Stimulated activated CD4-positive, alpha-beta T cell treated with anti-CD3 and anti-CD28 coated beads, Interleukin-12 subunit alpha, Interleukin-12 subunit beta, amount 100 ng/mL, for 48 hours (primary cell): ENCODE measurements around the gene KRTAP5-10.
"Not testable (repeated sequence)": the region's sequence is repeated elsewhere in the genome, so short reads cannot be mapped to it uniquely, and the experiment has no call there.

Experiments
- DNase-seq, 3 donors: peaks; one replicate each; pipeline ENCODE4 v3.0.0-alpha.2; 2020; ENCODE audit warnings: low read depth in 2 of 3, low spot score in 1 of 3

The KRTAP5-10 gene

DNA sequence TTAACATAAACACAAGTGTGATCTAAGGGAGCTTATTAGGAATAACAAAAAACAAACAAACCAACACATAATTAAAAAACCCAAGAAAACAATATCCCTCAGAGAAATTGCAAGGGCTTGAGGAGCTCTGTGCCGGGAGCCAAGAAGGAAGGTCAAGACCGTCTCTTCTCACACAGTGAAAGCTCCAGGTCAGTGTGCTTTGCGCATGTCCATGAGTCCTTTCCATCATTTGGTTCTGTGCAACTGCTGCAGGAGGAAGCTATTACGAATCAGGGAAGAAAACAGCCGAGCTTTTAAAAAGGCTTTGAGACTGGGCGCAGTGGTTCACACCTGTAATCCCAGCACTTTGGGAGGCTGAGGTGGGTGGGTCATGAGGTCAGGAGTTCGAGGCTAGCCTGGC is 23.0 kb upstream of the KRTAP5-10 start:
- no peak for DNase-seq

GRCh38 chr11:71542879-71543777 is 22.2 kb upstream of the KRTAP5-10 start:
- peak in 2 of 3 donors; percentile 0 to 2 for DNase-seq

- no peak for DNase-seq
Observed at GRCh38 chr11:71543866-71544265, 21.5 kb upstream of the KRTAP5-10 start.

DNA sequence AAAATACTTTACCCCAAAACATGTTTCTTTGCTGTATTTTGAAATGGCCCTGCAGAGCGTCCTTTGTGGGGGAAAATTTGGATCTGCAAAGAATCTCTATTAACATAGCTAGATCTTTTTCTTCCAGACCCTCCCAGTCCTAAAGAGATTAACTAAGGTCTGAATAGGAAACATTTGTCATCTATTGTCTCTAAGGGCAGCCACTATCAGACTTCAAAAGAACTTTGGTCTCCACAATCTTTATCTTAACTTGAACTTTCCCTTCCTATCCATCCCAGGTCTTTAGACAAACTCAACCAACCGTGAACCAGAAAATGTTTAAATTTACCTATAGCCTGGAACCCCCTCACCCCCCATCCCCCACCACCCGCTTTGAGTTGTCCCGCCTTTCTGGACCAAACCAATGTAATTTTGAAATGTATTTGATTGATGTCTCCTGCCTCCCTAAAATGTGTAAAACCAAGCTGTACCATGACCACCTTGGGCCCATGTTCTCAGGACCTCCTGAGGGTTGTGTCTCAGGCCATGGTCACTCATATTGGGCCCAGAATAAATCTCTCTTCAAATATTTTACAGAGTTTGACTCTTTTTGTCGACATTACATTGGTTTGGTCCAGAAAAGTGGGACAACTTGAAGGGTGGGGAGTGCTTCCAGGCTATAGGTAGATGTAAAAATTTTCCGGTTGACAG is 20.7 kb upstream of the KRTAP5-10 start:
- no peak for DNase-seq

- DNase-seq, result no peak
Observed at GRCh38 chr11:71545405-71545966, 19.9 kb upstream of the KRTAP5-10 start.

DNA sequence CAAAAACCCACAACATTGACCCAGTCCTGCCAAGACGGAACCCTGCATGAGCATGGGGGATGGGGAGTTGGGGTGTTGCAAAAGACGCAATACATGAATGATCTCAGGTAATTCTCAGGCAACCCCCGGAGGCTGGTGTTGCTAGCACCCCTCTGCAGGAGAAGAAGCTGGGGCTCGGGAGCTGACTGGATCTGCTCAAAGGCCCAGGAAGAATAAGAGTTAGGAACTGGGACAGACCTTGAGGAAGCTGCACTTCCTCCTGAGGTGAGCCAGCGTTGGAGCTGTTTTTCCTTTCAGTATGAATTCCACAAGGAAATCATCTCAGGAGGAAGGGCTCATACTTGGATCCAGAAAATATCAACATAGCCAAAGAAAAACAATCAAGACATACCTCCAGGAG is 17.2 kb upstream of the KRTAP5-10 start, which contains the start of gene KRTAP5-9:
Gene KRTAP5-9 (plus strand): TSS at position 301 of the 400 bp plus-strand sequence. CDS start 238 bp downstream, outside the sequence.
- no peak for DNase-seq

- no peak for DNase-seq
Observed at GRCh38 chr11:71548716-71549151, 16.6 kb upstream of the KRTAP5-10 start.

GRCh38 chr11:71551711-71552110 is 13.7 kb upstream of the KRTAP5-10 start:
- DNase-seq, result no peak

- DNase-seq, result no peak
Observed at GRCh38 chr11:71554996-71555395, 10.4 kb upstream of the KRTAP5-10 start.

GRCh38 chr11:71555508-71555907 is 9.9 kb upstream of the KRTAP5-10 start:
- no peak for DNase-seq

- DNase-seq, result no peak
Observed at GRCh38 chr11:71556018-71556417, 9.3 kb upstream of the KRTAP5-10 start.

- no peak for DNase-seq
Observed at GRCh38 chr11:71557257-71557656, 8.1 kb upstream of the KRTAP5-10 start.

DNA sequence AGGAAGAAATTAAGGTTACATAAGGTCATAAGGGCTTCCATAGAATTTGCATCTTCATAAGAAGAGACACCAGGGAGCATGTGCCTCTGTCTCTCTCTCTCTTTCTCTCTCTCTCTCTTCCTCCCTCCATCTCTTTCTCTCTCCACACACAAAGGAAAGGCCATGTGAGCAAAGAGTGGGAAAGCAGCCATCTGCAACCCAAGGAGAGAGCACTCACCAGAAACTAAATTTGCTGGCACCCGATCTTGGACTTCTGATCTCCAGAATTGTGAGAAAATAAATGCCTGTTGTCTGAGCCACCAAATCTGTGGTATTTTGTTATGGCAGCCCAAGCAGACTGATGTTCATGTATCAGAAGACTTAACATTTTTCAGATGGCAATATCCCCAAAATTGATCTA is 6.4 kb upstream of the KRTAP5-10 start:
- DNase-seq, result no peak

GRCh38 chr11:71562120-71562519 is 3.2 kb upstream of the KRTAP5-10 start:
- no peak for DNase-seq

GRCh38 chr11:71563406-71563805 is 2.0 kb upstream of the KRTAP5-10 start:
- DNase-seq, result peak in 2 of 3 donors; percentile 7 to 16

- no peak for DNase-seq
Observed at GRCh38 chr11:71564430-71564829, 933 bp upstream of the KRTAP5-10 start.

DNA sequence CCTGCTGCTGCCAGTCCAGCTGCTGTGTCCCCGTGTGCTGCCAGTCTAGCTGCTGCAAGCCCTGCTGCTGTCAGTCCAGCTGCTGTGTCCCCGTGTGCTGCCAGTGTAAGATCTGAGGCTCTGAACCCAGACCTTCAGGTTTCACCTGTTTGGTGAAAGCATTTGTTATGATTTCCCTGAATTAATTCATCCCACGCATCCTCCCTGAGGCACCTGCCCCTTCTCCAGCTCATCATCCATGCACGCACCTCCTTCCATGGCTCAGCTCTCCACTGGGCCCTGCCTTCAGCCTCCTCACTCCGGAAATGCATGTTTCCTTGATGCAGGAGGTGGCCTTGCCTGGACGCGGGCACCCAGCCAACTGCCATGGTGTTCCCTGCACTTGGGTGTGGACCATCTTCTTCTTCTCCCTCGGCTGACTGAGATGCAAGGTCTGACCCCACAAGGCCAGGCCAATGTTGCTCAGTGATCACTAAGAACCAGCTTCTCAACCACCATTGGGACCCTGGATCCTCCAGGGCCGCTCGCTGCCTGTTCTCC is 788 bp downstream of the KRTAP5-10 start:
- no peak for DNase-seq

- DNase-seq, result not testable (repeated sequence)
Observed at GRCh38 chr11:71566626-71567599, 1.6 kb downstream of the KRTAP5-10 start.

DNA sequence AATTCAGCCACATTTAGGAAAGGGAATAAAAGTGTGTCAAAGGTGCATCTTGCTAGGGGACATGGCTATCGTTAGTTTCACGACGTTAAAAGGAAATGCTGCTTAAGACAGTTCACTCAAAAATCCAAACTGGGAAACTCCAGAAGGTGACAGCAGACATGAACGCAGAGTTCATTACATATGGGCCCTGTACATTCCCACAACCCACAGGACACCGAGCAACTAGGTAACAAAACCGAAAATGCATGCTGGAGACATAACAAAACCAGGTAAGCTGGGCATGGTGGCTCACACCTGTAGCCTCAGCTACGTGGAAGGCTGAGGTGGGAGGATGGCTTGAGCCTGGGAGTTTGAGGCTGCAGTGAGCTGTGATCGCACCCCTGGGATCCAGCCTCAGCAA is 2.3 kb downstream of the KRTAP5-10 start:
- not testable (repeated sequence) for DNase-seq

DNA sequence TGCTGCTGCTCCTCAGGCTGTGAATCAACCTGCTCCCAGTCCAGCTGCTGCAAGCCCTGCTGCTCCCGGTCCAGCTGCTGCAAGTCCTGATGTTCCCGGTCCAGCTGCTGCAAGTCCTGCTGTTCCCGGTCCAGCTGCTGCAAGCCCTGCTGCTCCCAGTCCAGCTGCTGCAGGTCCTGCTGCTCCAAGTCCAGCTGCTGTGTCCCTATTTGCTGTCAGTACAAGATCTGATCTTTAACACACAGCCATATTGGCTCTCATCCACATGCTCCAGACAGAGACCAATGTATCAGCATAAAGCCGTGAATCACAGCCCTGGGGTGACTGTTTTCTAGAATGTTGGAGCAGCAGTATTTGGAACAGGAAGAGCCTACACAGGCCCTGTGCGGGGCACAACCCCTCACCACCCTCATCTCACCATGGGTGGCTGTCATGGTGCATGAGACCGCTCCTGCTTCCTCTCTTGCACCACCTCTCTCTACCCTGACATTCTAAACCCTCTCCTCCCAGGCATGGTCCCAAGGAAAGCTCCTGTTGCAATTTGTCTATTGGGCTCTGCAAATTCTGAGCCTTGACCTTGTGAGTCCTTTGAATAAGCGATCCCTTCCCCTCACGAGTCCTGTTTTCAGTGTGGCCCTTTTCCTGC is 3.5 kb downstream of the KRTAP5-10 start:
- no peak for DNase-seq
